Skeletal muscle tissue (tissue), 4 donors: Measurements from ENCODE around the gene UQCR10. TPM values are rescaled to one million over a fixed set of nuclear protein-coding genes. Genes with fewer than 3 reads are reported as not detected.
A peak's percentile ranks its signal among the peaks of the same experiment; 100 is the strongest.

Experiments
- H3K27ac ChIP-seq: one replicate; pipeline ENCODE4 v1.7.0; 2013; ENCODE audit warnings: mild to moderate bottlenecking, low read depth, low read length, inconsistent platforms
- H3K27me3 ChIP-seq, 3 donors: one replicate each; pipeline ENCODE4 v1.7.0; 2013; ENCODE audit warnings: low read length in 3 of 3; ENCODE audit not compliant: control insufficient read depth in 3 of 3, insufficient read depth in 3 of 3
- H3K36me3 ChIP-seq, 3 donors: one replicate each; pipeline ENCODE4 v1.7.0; 2013; ENCODE audit warnings: low read length in 3 of 3; ENCODE audit not compliant: control insufficient read depth in 3 of 3, insufficient read depth in 3 of 3
- H3K4me1 ChIP-seq, 3 donors: one replicate each; pipeline ENCODE4 v1.7.0; 2013; ENCODE audit warnings: low read length in 3 of 3, mild to moderate bottlenecking in 3 of 3; ENCODE audit not compliant: control insufficient read depth in 3 of 3, insufficient read depth in 3 of 3
- H3K4me3 ChIP-seq, 3 donors: one replicate each; pipeline ENCODE4 v1.7.0; 2013; ENCODE audit warnings: low read length in 3 of 3
- H3K9ac ChIP-seq, 3 donors: one replicate each; pipeline ENCODE4 v1.7.0; 2013; ENCODE audit warnings: low read length in 3 of 3, mild to moderate bottlenecking in 3 of 3, moderate library complexity in 2 of 3, low read depth in 1 of 3
- H3K9me3 ChIP-seq, 3 donors: one replicate each; pipeline ENCODE4 v1.7.0; 2013; ENCODE audit warnings: low read length in 3 of 3; ENCODE audit not compliant: control insufficient read depth in 3 of 3
- total RNA-seq: library from RNA; depleted of rRNA; stranded (reverse); fragments of >200 nt; gene quantifications from one replicate; pipeline ENCODE4 v1.2.3, GENCODE V29; 2014
- donor health status: Osteomylitis.

UQCR10 gene
- total RNA-seq, 1 donor from 2014 or later = 57.9 TPM

DNA sequence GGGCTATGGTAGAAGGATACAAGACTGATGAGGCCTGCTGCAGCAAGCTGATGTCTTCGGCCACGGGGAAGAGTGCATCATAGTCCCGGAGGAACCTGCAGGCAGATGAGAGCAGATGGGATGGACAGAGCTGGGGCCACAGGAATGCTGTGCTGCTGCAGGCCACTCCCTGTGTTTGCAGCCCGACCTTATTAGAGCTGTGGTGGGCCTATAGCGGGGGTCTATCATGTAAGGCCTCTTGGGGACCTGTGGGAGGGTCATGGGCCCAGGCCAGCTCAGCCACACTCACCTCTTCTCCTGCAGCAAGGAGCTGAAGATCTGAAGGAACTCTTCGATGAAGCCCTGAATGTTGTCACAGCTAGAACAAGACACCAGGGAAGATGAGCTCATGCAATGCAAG is 39.0 kb downstream of the UQCR10 start:
- Histone ChIP-seq H3K9me3 (no peaks in the 10 kb centered on the region), H3K4me3 (no peak overlapping the region), H3K36me3 (peaks cover 56 to 61% (median 57%) of the 10 kb centered on the region in 3 donors), H3K4me1 (peaks cover 25 to 48% (median 25%) of the 10 kb centered on the region in 3 donors), H3K9ac (peak overlapping the region in 1 of 3 donors; percentile 20), H3K27me3 (no peaks in the 10 kb centered on the region), H3K27ac (no peak overlapping the region)

- Histone ChIP-seq H3K27me3 (no peaks in the 10 kb centered on the region), H3K27ac (peak overlapping the region; percentile 6), H3K9me3 (no peaks in the 10 kb centered on the region), H3K4me1 (peaks cover 10 to 53% (median 19%) of the 10 kb centered on the region in 3 donors), H3K4me3 (no peak overlapping the region), H3K9ac (no peak overlapping the region), H3K36me3 (peaks cover 51 to 71% (median 62%) of the 10 kb centered on the region in 3 donors)
Measured at GRCh38 chr22:29810216-29810615, 43.0 kb downstream of the UQCR10 start.

- Histone ChIP-seq H3K36me3 (peaks cover 42 to 60% (median 50%) of the 10 kb centered on the region in 3 donors), H3K27me3 (no peaks in the 10 kb centered on the region), H3K4me1 (peaks cover 19 to 54% (median 30%) of the 10 kb centered on the region in 3 donors), H3K27ac (no peak overlapping the region), H3K9ac (no peak overlapping the region), H3K4me3 (no peak overlapping the region), H3K9me3 (no peaks in the 10 kb centered on the region)
Measured at GRCh38 chr22:29811377-29811776, 44.2 kb downstream of the UQCR10 start.

GRCh38 chr22:29813126-29813525 is 46.0 kb downstream of the UQCR10 start:
- Histone ChIP-seq H3K27me3 (no peaks in the 10 kb centered on the region), H3K9me3 (no peaks in the 10 kb centered on the region), H3K4me3 (no peak overlapping the region), H3K9ac (no peak overlapping the region), H3K36me3 (peaks cover 30 to 44% (median 35%) of the 10 kb centered on the region in 3 donors), H3K4me1 (peaks cover 29 to 68% (median 41%) of the 10 kb centered on the region in 3 donors), H3K27ac (peak overlapping the region; percentile 86)

DNA sequence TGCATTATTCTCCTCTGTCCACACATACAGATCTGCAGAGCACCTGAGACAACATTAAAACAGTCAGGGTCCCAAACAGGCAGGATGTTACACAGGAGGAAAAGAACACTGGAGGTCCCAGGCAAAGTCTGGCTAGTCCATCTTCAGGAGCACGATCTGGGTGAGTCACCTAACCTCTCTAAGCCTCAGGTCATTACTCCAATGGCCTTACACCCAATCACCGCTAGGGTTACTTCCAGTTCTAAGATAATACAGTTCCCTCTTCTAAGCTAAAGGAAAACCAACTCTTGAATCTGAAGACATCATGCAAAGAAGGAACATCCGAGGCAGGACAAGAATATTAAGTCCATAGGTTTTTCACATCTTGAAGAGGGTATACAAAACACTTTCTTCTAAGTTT is 46.4 kb downstream of the UQCR10 start:
- H3K9ac ChIP-seq = no peak overlapping the region
- no peak overlapping the region for H3K4me3 ChIP-seq
- peak overlapping the region; percentile 86 for H3K27ac ChIP-seq
- no peaks in the 10 kb centered on the region for H3K9me3 ChIP-seq
- H3K4me1 ChIP-seq = peaks cover 29 to 72% (median 41%) of the 10 kb centered on the region in 3 donors
- H3K36me3 ChIP-seq = peaks cover 25 to 42% (median 34%) of the 10 kb centered on the region in 3 donors
- no peaks in the 10 kb centered on the region for H3K27me3 ChIP-seq

- Histone ChIP-seq H3K36me3 (peaks cover 27 to 44% (median 39%) of the 10 kb centered on the region in 3 donors), H3K4me1 (peaks cover 29 to 75% (median 41%) of the 10 kb centered on the region in 3 donors), H3K27ac (peak overlapping the region; percentile 86)
Measured at GRCh38 chr22:29814003-29814402, 46.8 kb downstream of the UQCR10 start.

GRCh38 chr22:29815580-29815979 is 48.4 kb downstream of the UQCR10 start:
- Histone ChIP-seq H3K27ac (peak overlapping the region; percentile 56), H3K4me3 (peak overlapping the region in 1 of 3 donors; percentile 35), H3K36me3 (peaks cover 27 to 41% (median 37%) of the 10 kb centered on the region in 3 donors), H3K9ac (peak overlapping the region in 1 of 3 donors; percentile 58), H3K27me3 (no peaks in the 10 kb centered on the region), H3K4me1 (peaks cover 29 to 67% (median 38%) of the 10 kb centered on the region in 3 donors), H3K9me3 (no peaks in the 10 kb centered on the region)

More at GRCh38 chr22:29814003-29814402, 46.8 kb downstream of the UQCR10 start:
- H3K4me3 ChIP-seq = no peak overlapping the region
- H3K9ac ChIP-seq = peak overlapping the region in 1 of 3 donors; percentile 57
- no peaks in the 10 kb centered on the region for H3K27me3 ChIP-seq
- H3K9me3 ChIP-seq = no peaks in the 10 kb centered on the region

DNA sequence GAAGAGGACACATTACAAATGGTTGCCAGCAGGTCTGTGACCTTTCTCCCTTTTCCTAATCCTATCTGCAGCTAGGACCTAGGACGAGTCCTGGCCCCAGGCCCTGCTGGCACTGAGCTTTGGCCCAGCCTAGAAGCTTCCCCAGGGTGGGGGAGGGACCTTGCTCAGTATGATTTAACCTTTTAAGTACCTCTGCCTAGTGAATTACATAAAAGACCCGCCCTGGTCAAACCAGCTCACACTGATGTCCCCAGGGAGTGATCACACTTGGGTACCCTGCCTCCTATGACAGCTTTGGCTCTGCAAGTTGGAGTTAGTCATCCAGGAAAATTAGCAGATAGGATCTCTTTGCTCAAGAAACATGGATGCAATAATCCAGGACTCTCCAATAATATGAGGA is 49.0 kb downstream of the UQCR10 start:
- Histone ChIP-seq H3K4me3 (peak overlapping the region in 2 of 3 donors; percentile 11 to 48), H3K9ac (peak overlapping the region in 2 of 3 donors; percentile 24 to 58), H3K9me3 (no peaks in the 10 kb centered on the region), H3K4me1 (peaks cover 29 to 66% (median 39%) of the 10 kb centered on the region in 3 donors), H3K36me3 (peaks cover 28 to 41% (median 40%) of the 10 kb centered on the region in 3 donors), H3K27me3 (no peaks in the 10 kb centered on the region), H3K27ac (peak overlapping the region; percentile 56)

DNA sequence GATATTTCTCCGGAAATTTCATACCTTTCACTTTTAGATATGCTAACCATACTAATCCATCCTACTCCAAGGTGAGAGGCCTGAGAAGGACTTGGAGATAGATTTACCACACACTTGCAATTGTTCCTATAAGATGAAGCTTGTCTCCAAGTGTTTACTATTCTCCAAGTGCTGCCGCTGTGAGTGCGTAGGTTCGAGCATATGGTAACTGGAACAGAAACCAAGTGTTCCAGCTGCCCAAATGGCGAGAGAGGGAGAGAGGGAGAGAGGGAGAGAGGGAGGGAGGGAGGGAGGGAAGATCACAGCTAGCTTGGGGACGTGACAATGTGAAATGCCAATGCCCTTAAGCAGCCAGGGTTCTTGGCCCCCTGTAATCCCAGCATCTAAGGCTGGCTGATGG is 49.4 kb downstream of the UQCR10 start:
- Histone ChIP-seq H3K27ac (peak overlapping the region; percentile 56), H3K9me3 (no peaks in the 10 kb centered on the region), H3K4me1 (peaks cover 30 to 70% (median 43%) of the 10 kb centered on the region in 3 donors), H3K27me3 (no peaks in the 10 kb centered on the region), H3K36me3 (peaks cover 30 to 41% (median 40%) of the 10 kb centered on the region in 3 donors), H3K4me3 (peak overlapping the region in 2 of 3 donors; percentile 11 to 48), H3K9ac (peak overlapping the region in 2 of 3 donors; percentile 24 to 58)

- no peak overlapping the region for H3K4me3 ChIP-seq
- H3K27ac ChIP-seq = peak overlapping the region; percentile 56
Measured at GRCh38 chr22:29816980-29817379, 49.8 kb downstream of the UQCR10 start.

More at GRCh38 chr22:29816980-29817379, 49.8 kb downstream of the UQCR10 start:
- Histone ChIP-seq H3K4me1 (peaks cover 33 to 71% (median 44%) of the 10 kb centered on the region in 3 donors), H3K27me3 (no peaks in the 10 kb centered on the region), H3K9ac (peak overlapping the region in 1 of 3 donors; percentile 41), H3K9me3 (no peaks in the 10 kb centered on the region), H3K36me3 (peaks cover 31 to 43% (median 37%) of the 10 kb centered on the region in 3 donors)
